GM21723 (cell line): ENCODE measurements around the gene IL12B.
"Not testable (repeated sequence)": the region's sequence is repeated elsewhere in the genome, so short reads cannot be mapped to it uniquely, and the experiment has no call there.

Experiments
- ATAC-seq: cut with Tn5 transposase; IDR thresholded peaks from one replicate; pipeline ENCODE4 v1.9.1; 2021; ENCODE audit warnings: mild to moderate bottlenecking, moderate library complexity; ENCODE audit not compliant: unreplicated experiment

Gene IL12B

GRCh38 chr5:159330131-159330800 lies at the start of gene IL12B:
Gene IL12B (minus strand): TSS chr5:159330487. CDS start chr5:159326782, 3,705 bp downstream.
- no peak for ATAC-seq

- ATAC-seq, result no peak
Measured at GRCh38 chr5:159377653-159378052, 47.4 kb upstream of the IL12B start.

GRCh38 chr5:159367866-159368265 lies 37.6 kb upstream of the IL12B start:
- not testable (repeated sequence) for ATAC-seq

GRCh38 chr5:159366776-159367175 lies 36.5 kb upstream of the IL12B start:
- ATAC-seq, result not testable (repeated sequence)

- ATAC-seq, result no peak
Measured at GRCh38 chr5:159362220-159362619, 31.9 kb upstream of the IL12B start.

GRCh38 chr5:159359871-159360270 lies 29.6 kb upstream of the IL12B start:
- ATAC-seq, result not testable (repeated sequence)

- ATAC-seq, result no peak
Measured at GRCh38 chr5:159359408-159359807, 29.1 kb upstream of the IL12B start.

- ATAC-seq, result no peak
Measured at GRCh38 chr5:159353661-159354252, 23.5 kb upstream of the IL12B start.

GRCh38 chr5:159350644-159351043 lies 20.4 kb upstream of the IL12B start:
- not testable (repeated sequence) for ATAC-seq

- ATAC-seq, result not testable (repeated sequence)
Measured at GRCh38 chr5:159350216-159350615, 19.9 kb upstream of the IL12B start.

- ATAC-seq, result no peak
Measured at GRCh38 chr5:159345861-159346260, 15.6 kb upstream of the IL12B start.

- no peak for ATAC-seq
Measured at GRCh38 chr5:159345336-159345735, 15.0 kb upstream of the IL12B start.

- ATAC-seq, result no peak
Measured at GRCh38 chr5:159343295-159344094, 13.2 kb upstream of the IL12B start.

- no peak for ATAC-seq
Measured at GRCh38 chr5:159342840-159343239, 12.6 kb upstream of the IL12B start.

GRCh38 chr5:159341906-159342310 lies 11.6 kb upstream of the IL12B start:
- no peak for ATAC-seq

GRCh38 chr5:159341145-159341544 lies 10.9 kb upstream of the IL12B start:
- ATAC-seq, result no peak

GRCh38 chr5:159340511-159340910 lies 10.2 kb upstream of the IL12B start:
- ATAC-seq, result no peak

GRCh38 chr5:159339460-159339859 lies 9.2 kb upstream of the IL12B start:
- no peak for ATAC-seq

- no peak for ATAC-seq
Measured at GRCh38 chr5:159338118-159338517, 7.8 kb upstream of the IL12B start.

GRCh38 chr5:159337016-159337955 lies 7.0 kb upstream of the IL12B start:
- no peak for ATAC-seq

- no peak for ATAC-seq
Measured at GRCh38 chr5:159336586-159336985, 6.3 kb upstream of the IL12B start.
